Stimulated activated CD4-positive, alpha-beta T cell treated with anti-CD3 and anti-CD28 coated beads, Interleukin-12 subunit alpha, Interleukin-12 subunit beta, amount 100 ng/mL, for 48 hours (primary cell): Measurements from ENCODE around the gene KLHDC10.
"Not testable (repeated sequence)": the region's sequence is repeated elsewhere in the genome, so short reads cannot be mapped to it uniquely, and the experiment has no call there.

ENCODE experiments used
- DNase-seq, 3 donors: peaks; one replicate each; pipeline ENCODE4 v3.0.0-alpha.2; 2020; ENCODE audit warnings: low read depth in 2 of 3, low spot score in 1 of 3

The KLHDC10 gene

GRCh38 chr7:130079846-130080394 lies 9.6 kb downstream of the KLHDC10 start:
- no peak for DNase-seq

- DNase-seq: not testable (repeated sequence)
Measured at GRCh38 chr7:130083497-130083896, 13.2 kb downstream of the KLHDC10 start.

- no peak for DNase-seq
Measured at GRCh38 chr7:130084037-130084875, 13.9 kb downstream of the KLHDC10 start.

GRCh38 chr7:130085235-130085634 lies 14.9 kb downstream of the KLHDC10 start:
- DNase-seq: not testable (repeated sequence)

GRCh38 chr7:130086938-130087337 lies 16.6 kb downstream of the KLHDC10 start:
- no peak for DNase-seq

GRCh38 chr7:130087364-130087763 lies 17.0 kb downstream of the KLHDC10 start:
- DNase-seq: no peak

GRCh38 chr7:130090745-130091532 lies 20.6 kb downstream of the KLHDC10 start:
- DNase-seq: no peak

- DNase-seq: no peak
Measured at GRCh38 chr7:130091999-130092398, 21.7 kb downstream of the KLHDC10 start.

- DNase-seq: no peak
Measured at GRCh38 chr7:130092598-130092997, 22.3 kb downstream of the KLHDC10 start.

- no peak for DNase-seq
Measured at GRCh38 chr7:130095812-130096211, 25.5 kb downstream of the KLHDC10 start.

GRCh38 chr7:130096243-130096827 lies 26.0 kb downstream of the KLHDC10 start:
- no peak for DNase-seq

GRCh38 chr7:130099331-130099730 lies 29.0 kb downstream of the KLHDC10 start:
- DNase-seq: no peak

GRCh38 chr7:130102588-130102987 lies 32.3 kb downstream of the KLHDC10 start:
- DNase-seq: no peak

- no peak for DNase-seq
Measured at GRCh38 chr7:130107949-130108674, 37.8 kb downstream of the KLHDC10 start.

- DNase-seq: no peak
Measured at GRCh38 chr7:130108809-130109208, 38.5 kb downstream of the KLHDC10 start.

GRCh38 chr7:130112093-130112492 lies 41.8 kb downstream of the KLHDC10 start:
- DNase-seq: no peak

GRCh38 chr7:130112662-130113425 lies 42.5 kb downstream of the KLHDC10 start:
- DNase-seq: no peak

GRCh38 chr7:130113426-130113805 lies 43.1 kb downstream of the KLHDC10 start:
- not testable (repeated sequence) for DNase-seq

- DNase-seq: no peak
Measured at GRCh38 chr7:130113887-130114286, 43.6 kb downstream of the KLHDC10 start.

- no peak for DNase-seq
Measured at GRCh38 chr7:130114374-130114773, 44.0 kb downstream of the KLHDC10 start.
